Measurements from ENCODE around the gene SDE2. TPM values are rescaled to one million over a fixed set of nuclear protein-coding genes. Genes with fewer than 3 reads are reported as not detected.

Gene SDE2
- total and polyA plus RNA-seq, 10 of the 15 experiments (the other 5 are each of a cell fraction or from before 2014, with no cell fraction given): 2.7 to 19.4 (median 12.6) TPM

DNA sequence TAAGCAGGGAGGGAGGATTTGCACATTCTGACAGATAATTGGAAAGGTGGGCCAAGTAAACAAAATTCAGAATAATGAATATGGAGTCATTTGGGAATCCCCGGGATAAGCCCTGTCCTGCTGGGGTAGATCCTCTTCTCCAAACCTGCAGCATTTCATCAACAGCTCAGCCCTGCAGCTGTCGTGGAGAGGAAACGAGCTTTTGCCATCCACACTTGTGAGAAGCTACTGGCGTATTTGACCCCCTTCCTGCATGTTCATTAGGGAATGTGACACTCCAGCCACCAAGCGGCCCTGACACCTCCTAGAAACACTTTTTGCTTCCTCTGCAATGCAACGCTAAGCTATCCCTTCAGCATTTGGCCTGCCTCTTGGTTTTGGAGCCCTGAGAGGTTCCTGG lies 50.1 kb downstream of the SDE2 start:
- H3K4me3 ChIP-seq: no peak overlapping the region
- TF ChIP-seq SUPT20H (IDR thresholded peaks at IDR 0.05; ENCODE audit: borderline replicate concordance, control insufficient read depth, low read depth, low read length): no peak
- TF ChIP-seq, protein P1, sequence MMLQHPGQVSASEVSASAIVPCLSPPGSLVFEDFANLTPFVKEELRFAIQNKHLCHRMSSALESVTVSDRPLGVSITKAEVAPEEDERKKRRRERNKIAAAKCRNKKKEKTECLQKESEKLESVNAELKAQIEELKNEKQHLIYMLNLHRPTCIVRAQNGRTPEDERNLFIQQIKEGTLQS (IDR thresholded peaks at IDR 0.05; ENCODE audit: borderline replicate concordance, extremely low read depth, low read depth, low read length): no peak
- no peak for TF ChIP-seq ZNF384 (IDR thresholded peaks at IDR 0.05; ENCODE audit: borderline replicate concordance, low read depth, low read length)
- no peak for TF ChIP-seq BCL11A (IDR thresholded peaks at IDR 0.05; ENCODE audit: low read depth, low read length)
- no peak for TF ChIP-seq NFXL1 (IDR thresholded peaks at IDR 0.05; ENCODE audit: borderline replicate concordance)
- no peak for TF ChIP-seq RELB (IDR thresholded peaks at IDR 0.05; ENCODE audit: low read depth)
- TF ChIP-seq SIN3A (IDR thresholded peaks at IDR 0.05; ENCODE audit: low read depth, low read length): no peak
- no peak for TF ChIP-seq E2F8 (IDR thresholded peaks at IDR 0.05; ENCODE audit: low read depth, partially characterized antibody)
- TF ChIP-seq NFYA (IDR thresholded peaks at IDR 0.05; ENCODE audit: borderline replicate concordance, low read depth, low read length): no peak
- TF ChIP-seq LARP7 (IDR thresholded peaks at IDR 0.05): no peak
- TF ChIP-seq EED (IDR thresholded peaks at IDR 0.05; ENCODE audit: low read depth): no peak
- no peak for TF ChIP-seq ZNF622 (IDR thresholded peaks at IDR 0.05)
- TF ChIP-seq SREBF2 (IDR thresholded peaks at IDR 0.05; ENCODE audit: low read length): no peak
- TF ChIP-seq POLR2A (IDR thresholded peaks at IDR 0.05; ENCODE audit: low read depth, low read length): no peak
- TF ChIP-seq RB1 (IDR thresholded peaks at IDR 0.05; ENCODE audit: borderline replicate concordance): no peak
- TF ChIP-seq CBFB (IDR thresholded peaks at IDR 0.05; ENCODE audit: low read depth): no peak
- no peak overlapping the region for H3K9ac ChIP-seq (ENCODE audit: control insufficient read depth, insufficient read depth, low read length)
- in situ Hi-C loops (cut with MboI) (no loop called here), intact Hi-C loops (cut with micrococcal nuclease; ENCODE audit: unreplicated experiment) (no loop called here)
- no peak overlapping the region for H2AFZ ChIP-seq (ENCODE audit: control insufficient read depth, low read depth, low read length)
- H3K9me3 ChIP-seq (replicated peaks; ENCODE audit: control insufficient read depth, insufficient read depth, low read length): no peaks in the 10 kb centered on the region
- no peaks in the 10 kb centered on the region for H3K36me3 ChIP-seq (ENCODE audit: control insufficient read depth in 2 of 2, insufficient read depth in 2 of 2, low read length in 1 of 2)
- 33% methylated on average over 6 of the region's 6 CpGs for WGBS (ENCODE audit: insufficient coverage, insufficient replicate concordance, low lambda C conversion rate, missing lambda C conversion rate)
- H3K27me3 ChIP-seq (replicated peaks in 1 of 2; ENCODE audit: control insufficient read depth in 2 of 2, insufficient read depth in 2 of 2, low read length in 1 of 2): peaks cover 0 to 2% of the 10 kb centered on the region in 2 experiments; a peak in 2 of 4 replicates
- H4K20me1 ChIP-seq (ENCODE audit: control insufficient read depth, insufficient read depth): no peaks in the 10 kb centered on the region
- ATAC-seq (no peak), DNase-seq (ENCODE audit: low read depth, low spot score) (no peak), FAIRE-seq (no peak)
- SMC1A ChIA-PET (ENCODE audit: uncharacterized antibody, unreplicated experiment): no interaction called here
- no peaks in the 10 kb centered on the region for H3K79me2 ChIP-seq (ENCODE audit: control insufficient read depth, insufficient read depth, low read length)
- BruUV-seq (replicated peaks): no TSS peak
- POLR2A ChIA-PET: no interaction called here
- H3K4me2 ChIP-seq (ENCODE audit: control insufficient read depth, insufficient read depth): no peak overlapping the region
- RAD21 ChIA-PET (ENCODE audit: unreplicated experiment): no interaction called here
- H3K4me1 ChIP-seq (ENCODE audit: control insufficient read depth, insufficient read depth, low read length): peaks cover 8% of the 10 kb centered on the region; the same call in 1 of the 2 replicates
- no peak overlapping the region for H3K27ac ChIP-seq (ENCODE audit: control insufficient read depth, insufficient read depth)
- CTCF ChIA-PET: no interaction called here
